ENCODE data around the gene TENT4A.

Gene TENT4A

DNA sequence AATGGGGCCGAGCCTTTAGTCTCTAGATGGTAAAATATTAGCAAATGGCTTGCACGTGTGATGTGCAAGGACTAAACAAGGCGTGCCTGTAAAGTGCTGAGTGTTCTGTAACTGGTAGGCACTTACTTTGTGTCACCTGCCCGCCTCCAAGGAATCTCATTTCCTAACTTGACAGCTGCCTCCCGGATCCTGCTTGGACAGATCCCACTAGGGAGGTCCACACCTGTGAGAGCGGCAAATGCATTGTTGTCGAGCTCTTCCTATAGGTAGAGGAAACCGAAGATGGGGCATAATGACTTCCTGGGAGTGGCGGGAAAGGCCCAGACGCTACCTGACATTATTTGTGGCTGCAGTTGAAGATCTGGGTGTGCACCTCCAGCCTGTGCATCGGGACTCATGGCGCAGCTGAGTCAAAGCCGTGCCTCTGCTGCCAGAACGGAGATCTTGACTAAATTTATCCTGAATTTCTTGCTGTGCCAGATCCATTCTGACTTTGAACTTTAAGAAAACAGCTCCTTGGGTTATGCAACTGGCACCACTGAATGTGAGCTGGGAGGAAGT lies 79.8 kb downstream of the TENT4A start:
- DNase-seq (ENCODE audit: low read depth, low spot score): no peak

DNA sequence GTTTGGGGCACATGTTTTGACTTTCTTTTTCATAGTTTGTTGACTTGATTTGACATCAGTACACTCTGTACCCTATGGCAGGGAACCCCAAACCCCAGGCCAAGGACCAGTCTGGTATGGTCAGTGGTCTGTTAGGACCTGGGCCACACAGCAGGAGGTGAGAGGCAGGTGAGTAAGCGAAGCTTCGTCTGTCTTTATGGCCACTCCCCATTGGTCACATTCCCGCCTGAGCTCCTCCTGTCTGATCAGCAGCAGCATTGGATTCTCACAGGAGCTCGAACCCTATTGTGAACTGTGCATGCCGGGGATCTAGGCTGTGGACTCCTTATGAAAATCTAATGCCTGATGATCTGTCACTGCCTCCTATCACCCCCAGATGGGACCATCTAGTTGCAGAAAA lies 88.0 kb downstream of the TENT4A start:
- DNase-seq (ENCODE audit: low read depth, low spot score): no peak

DNA sequence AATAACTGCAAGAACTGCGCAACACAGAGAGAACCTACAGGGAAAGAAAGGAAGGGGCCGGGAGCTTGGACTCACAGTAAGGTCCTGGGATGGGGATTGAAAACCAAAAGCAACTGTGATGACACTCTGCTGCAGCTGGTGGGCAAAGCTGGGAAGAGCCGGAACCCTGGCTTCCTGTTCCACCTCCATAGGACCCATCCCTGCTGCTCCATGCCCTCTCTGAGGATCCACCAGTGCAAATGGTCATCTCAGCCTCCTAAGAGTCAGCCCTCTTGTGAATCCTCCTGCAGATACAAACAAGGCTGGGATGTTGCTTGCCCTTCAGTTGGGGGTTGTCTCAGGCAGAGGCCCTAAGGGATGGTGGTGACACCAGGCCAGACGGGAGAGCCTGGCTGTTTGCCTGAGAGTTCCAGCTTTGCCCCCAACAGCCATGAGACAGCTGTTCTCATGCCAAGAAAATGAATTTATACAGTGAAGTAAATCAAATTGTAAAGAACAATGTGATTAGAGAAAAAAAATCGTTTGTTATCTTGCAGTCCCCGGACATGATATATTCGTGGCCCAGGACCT lies 90.8 kb downstream of the TENT4A start:
- DNase-seq (ENCODE audit: low read depth, low spot score): no peak

DNA sequence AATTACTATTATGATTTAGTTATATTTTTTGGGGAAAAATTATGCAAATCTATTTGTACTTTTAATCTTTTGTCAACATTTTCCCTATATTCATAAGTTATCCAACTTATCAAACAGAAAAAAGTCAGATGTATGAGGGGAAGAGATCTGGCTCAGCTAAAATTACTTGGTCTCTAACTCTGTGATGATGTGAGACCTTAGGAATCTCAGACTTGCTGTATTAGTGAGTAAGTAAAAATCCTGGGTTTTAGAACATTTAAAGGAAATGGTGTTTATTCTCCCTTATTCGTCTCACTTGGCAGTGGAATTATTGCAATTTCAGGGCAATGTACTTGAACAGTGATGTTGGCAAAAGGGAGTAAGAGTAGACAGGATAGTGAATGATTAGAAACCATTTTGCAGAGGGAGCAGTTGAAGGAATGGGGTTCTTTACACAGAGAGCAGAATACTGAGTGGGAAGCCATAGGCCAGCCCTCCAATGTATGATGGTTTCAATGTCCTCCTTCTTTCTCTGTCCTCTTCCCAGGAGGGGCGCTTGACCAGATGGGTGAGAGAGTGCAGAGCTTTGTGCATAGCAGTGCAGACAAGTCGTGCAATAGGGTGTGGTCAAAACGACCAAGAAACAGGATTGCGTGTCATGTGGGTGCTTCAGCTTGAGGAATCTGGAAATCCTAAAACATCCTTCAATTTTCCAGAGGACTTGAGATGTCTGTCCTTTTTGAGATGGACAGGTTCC lies 91.7 kb downstream of the TENT4A start:
- DNase-seq (ENCODE audit: low read depth, low spot score): no peak

GRCh38 chr5:6805841-6806240 lies 92.6 kb downstream of the TENT4A start:
- no peak for DNase-seq (ENCODE audit: low read depth, low spot score)
